HG03135 (cell line): ENCODE measurements around the gene AKAP6.

Source experiments
- ATAC-seq: cut with Tn5 transposase; IDR thresholded peaks from one replicate; pipeline ENCODE4 v1.9.1; 2021; ENCODE audit warnings: mild to moderate bottlenecking, moderate library complexity; ENCODE audit not compliant: unreplicated experiment

Gene AKAP6

DNA sequence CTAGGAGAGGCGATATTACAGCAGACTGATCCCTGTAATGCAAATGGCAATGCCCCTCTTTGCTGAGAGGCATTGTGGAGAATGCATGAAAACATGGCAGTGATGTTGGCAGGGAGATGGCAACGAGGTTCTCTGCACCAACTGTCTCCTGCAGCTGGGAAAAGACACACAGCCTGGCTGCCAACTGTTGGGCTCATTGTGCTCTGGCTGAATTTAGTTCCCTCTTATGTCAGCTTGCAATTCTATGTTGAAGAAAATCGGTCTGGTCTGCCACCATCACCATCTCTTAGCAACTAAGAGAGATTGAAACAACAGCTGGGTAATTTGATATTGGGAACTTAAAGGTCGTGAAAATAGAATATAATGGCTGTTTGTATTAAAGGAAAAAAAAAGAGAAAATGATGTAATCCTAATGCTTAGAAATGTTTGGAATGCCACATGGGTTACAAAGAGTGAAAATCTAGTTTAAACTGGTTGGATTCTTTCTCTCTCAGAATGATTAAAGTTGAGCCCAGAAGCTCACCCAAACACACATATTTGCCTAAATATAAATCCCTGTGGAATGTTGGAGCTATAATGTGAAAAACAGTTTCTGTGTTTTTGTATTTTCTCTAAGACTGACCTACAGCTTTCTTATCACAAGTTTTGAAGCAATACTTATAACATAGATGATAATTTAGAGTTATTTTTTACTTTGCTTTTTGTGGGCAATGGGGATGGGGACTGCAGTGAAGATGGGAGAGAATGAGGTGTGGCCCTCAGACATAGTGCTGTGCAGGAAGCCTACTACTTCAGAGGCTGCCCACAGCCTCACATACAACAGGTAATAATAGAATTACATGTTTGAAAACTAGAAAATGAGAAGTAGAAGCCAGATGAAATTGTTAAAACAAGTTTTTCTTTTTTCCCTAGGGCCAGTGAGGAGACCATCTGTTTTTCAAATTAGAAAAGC lies 143.7 kb downstream of the AKAP6 start:
- no peak for ATAC-seq

- no peak for ATAC-seq
These were observed 144.4 kb downstream of the AKAP6 start for GRCh38 chr14:32473464-32473855.

DNA sequence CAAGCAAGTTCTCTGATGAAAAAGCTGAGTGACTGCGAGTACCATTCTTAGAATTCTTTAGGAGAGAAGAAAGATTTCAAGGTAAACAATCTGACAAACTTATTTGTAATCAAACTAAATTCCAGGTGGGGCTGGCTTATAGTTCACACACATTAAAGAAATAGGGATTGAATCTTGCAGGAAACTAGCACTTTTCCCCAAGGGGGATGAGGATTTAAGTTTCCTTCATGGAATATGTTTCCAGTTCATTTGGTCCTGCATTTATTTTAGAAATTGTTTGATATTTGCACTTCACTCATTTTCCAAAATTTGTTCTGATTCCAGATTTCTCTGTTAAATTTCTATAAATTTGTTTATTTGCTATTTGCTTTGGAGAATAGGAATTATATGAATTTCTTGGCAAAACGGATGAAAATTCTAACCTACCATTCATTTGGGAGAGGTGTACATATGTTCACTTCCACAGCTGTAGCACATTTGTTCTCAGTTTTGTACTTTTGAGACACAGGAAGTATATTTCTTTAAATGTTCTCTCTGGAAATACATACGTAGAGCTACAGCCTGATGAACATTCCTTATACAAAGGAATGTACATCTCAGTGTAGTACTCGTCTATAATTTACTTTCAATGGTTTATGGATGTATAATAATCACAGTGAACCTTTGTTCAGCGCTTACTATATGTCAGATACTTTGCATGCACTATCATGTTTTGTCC lies 145.5 kb downstream of the AKAP6 start:
- ATAC-seq: no peak

DNA sequence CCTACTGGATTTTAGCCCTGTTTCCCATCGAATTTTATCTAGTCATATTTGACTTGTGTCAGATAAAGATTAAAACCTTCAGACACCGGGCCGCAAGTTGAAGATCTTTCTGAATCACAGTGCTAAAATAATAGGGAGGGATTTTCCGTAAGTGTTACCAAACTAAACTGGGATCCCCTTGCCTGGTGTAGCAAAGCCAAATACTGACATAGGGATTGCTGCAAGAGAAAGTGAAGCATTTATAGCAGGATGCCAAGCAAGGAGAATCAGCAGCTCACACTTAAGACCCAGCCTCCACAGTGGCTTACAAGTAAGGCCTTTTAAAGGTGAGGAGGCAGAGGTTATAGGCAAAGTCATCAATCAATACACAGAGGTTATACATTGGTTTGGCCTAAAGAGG lies 147.4 kb downstream of the AKAP6 start:
- ATAC-seq: no peak

- ATAC-seq: no peak
These were observed 148.3 kb downstream of the AKAP6 start for GRCh38 chr14:32477396-32477795.

DNA sequence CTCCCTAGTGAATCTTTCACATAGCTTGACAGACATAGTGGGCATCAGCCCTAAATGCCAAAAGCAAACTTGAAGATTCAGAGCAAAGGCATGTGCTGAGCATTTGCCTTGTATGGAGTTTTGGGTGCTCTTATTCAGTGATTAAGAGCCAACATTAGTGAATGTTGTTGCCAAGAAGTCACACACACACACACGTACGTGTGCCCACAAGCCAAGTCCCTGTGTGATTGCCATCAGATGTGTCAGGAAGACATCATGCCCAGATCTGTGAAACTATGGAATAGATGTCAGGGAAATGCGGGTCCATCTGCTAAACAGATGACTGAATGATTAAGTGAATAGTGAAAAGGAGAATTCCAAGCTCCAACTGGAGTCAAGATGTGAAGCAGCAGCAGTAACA lies 149.0 kb downstream of the AKAP6 start:
- ATAC-seq: no peak

DNA sequence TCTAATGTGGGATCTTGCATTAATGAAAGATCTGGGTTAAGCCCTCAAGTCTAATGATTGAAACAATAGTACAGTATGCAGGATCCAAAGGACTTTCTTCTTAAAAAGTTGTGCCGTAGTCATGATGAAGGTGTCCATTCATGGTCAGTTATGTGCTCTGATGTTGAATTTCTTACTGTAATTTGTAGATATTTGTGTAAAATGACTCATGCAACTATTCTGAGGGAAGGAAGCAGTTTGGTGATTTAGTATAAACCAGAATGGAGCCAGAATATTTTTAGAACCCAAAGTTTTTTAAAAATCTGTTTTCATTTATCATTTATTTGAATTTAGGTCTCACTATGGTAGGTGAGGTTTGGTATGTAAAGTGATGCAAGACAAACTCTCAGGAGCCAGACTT lies 151.2 kb downstream of the AKAP6 start:
- no peak for ATAC-seq

GRCh38 chr14:32481707-32482106 lies 152.6 kb downstream of the AKAP6 start:
- no peak for ATAC-seq

DNA sequence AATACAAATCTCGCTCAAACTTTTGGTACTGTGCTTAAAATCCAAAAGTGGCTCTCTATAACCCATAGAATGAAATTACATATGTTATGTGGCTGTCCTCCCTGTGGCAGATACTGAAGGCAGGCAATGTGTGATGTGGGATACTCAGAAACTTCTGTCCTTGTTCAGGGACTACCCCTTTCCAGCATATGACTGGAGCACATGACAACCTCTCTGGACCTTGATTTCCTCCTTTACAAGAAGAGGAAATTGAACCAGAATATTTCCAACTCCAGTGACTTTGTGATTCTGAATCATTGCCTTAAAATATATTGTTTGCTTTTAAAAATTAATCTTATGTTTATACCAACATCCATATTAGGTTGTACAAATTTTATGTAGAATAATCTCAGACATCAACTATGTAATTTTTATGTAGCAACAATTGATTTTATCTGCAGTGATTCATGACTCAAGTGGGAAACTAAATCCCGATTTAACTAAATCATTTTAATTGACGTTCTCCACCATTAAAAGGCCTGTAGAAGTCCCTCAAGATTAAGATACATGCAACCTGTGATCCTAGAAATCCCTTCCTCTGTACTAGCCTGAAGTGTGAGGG lies 162.4 kb downstream of the AKAP6 start:
- ATAC-seq: no peak

- no peak for ATAC-seq
These were observed 163.4 kb downstream of the AKAP6 start for GRCh38 chr14:32492457-32492856.

DNA sequence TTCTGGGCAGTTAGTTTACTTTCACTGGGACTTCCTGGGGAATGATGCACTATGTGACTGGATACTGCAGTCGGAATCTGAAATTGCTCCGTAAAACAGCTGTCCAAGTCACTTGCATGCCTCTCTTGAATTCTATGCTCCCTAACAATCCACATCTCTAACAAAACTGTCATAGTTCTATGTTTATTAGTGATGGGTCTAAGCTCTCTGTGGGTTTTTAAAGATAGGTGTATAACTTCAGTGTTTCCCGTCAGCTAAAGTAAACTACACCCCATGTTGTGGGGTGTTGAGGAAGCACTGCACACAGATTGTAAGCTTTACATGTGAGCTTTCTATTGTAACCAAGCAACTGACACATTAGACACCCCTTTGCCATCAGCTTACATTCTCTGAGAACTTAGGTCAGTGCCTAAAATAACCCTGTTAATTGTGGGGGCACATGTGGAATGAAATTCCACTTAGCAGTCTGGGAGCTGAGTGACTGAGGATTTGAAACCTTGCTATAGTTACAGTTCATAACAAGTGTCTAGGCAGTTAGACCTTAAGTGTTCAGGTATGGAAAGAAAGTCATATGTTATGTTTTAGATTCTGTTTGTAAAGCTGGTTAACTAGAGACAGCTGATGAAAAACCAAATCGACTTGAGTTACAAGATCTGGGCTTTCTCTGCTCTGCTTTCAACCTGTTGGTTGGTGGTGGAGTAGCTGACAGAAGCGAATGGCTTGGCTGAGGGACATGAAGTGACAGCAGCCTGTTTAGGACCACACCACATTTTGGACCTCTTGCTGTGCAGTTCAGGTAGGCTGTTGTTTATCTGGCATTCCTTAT lies 165.7 kb downstream of the AKAP6 start:
- ATAC-seq: no peak

GRCh38 chr14:32495435-32495734 lies 166.3 kb downstream of the AKAP6 start:
- ATAC-seq: no peak

DNA sequence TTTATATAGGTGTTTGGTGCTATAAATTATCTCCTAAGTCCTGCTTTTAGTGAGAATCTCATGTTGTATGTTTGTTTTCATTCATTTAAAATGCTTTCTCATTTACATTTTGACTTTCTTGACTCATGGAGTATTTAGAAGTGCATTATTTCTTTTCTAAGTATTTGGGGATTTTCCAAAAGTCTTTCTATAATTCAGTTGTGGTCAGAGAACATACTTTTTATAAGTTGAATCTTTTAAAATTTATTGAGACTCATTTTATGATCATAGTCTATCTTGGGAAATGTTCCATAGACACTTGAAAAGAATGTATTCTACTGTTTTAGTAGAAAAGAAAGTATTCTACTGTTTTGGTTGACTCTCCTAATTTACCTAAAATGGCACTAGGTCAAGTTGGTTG lies 168.2 kb downstream of the AKAP6 start:
- ATAC-seq: no peak

- no peak for ATAC-seq
These were observed 178.2 kb downstream of the AKAP6 start for GRCh38 chr14:32507029-32507984.

DNA sequence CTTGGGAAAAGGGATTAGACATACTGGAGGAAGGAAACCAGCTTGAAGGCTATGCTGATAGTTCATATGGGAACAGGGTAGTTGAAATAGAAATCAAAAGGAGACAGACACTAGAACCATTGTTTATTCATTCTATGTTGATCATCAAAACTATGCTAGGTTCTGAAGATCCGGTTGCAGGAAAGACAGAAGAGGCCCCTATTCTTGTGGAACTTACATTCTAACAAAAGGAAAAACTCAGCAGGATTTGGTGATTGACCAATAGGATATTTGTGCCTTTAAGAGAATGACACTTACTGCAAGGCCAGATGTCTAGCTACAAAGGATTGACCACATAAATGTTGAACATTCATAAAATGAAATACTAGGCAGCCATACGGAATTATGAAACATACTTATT lies 179.2 kb downstream of the AKAP6 start:
- ATAC-seq: no peak

DNA sequence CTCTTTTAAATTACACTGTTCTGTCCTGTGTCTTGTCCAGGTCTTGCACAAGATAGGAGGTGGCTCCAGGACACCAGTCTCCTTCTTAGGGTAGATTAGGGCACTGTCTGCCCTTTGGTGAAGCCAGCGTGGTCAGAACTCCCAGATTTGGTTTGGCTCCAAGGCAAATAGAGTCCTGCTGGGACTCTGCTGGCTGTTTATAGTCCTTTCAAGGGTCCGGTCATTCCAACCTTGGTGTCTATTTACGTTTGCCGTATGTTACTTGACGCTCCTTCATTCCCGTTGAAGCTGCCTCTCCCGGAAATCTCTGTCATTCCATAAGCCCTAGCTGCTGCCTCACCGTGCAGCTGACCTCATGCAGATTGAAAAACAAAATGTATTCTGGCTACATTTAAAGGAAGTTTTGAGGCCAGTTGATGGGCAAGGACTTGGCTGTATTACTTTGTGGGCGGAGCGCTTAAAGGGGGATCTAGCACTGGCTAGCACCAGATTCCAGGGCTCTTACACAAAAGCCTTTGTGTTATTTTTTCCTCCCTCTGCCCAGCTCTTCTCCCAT lies 180.6 kb downstream of the AKAP6 start:
- ATAC-seq: no peak

- ATAC-seq: no peak
These were observed 181.7 kb downstream of the AKAP6 start for GRCh38 chr14:32510815-32511214.

GRCh38 chr14:32512348-32512747 lies 183.2 kb downstream of the AKAP6 start:
- ATAC-seq: no peak

DNA sequence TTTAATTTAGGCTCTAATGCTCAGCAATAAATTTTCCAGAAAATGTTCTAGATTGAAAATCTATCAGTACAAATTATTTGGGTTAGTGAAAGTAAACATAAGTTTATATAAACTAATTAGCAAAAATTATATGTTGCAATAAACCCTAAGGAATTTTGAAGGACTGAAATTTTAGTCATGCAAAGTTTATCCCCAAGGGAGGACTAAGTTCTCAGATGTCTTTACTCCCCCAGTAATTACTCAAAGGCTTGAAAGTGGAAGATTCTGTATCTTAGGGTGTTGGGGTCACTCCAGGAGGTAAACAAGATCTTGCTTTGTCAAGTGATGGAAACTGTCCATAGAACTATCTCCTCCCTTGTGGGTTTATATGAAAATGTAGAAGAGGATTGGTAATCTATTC lies 183.7 kb downstream of the AKAP6 start:
- ATAC-seq: no peak

DNA sequence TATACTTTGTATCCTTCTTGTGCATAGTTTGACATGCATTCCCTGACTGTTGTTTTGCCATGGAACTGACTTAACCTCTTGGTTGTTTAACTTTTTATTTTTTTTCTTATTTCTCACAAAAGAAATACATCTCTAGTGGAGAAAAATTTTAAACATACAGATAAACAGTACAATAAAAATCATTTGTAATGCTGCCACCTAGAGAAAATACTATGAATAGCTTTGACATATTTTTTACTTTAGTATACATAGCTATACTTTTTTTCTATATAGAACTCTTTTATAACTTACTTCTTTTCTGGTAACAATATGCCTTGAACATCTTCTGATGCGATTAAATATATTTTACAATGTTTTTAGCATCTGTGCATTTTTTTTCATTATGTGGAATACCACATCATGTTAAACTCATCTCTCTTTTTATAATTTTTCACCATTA lies 184.5 kb downstream of the AKAP6 start:
- no peak for ATAC-seq
